Measurements from ENCODE around the gene MPPED1.

DNA sequence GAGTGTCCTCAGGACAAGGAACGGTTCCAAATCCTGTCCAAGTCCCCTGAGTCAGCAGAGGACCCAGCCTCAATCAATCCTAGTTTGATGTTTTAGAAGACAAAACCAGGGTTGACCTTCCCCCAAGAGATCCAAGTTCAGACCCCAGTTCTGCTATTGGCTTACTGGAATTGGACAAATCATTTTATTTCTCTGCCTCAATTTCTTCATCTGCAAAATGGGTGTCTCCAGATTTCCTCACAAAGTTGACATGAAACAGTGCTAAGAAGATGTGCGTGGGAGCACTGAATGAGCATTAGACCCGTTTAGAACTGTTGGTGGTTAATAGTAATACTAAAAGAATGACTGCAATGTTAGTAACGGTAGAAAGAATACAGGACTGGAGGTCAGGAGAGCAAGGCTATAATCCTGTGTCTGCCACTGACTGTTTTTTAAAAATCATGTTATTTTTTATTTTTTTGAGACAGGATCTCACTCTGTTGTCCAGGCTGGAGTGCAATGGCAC lies 35.8 kb upstream of the MPPED1 start:
- TF ChIP-seq, protein P1, sequence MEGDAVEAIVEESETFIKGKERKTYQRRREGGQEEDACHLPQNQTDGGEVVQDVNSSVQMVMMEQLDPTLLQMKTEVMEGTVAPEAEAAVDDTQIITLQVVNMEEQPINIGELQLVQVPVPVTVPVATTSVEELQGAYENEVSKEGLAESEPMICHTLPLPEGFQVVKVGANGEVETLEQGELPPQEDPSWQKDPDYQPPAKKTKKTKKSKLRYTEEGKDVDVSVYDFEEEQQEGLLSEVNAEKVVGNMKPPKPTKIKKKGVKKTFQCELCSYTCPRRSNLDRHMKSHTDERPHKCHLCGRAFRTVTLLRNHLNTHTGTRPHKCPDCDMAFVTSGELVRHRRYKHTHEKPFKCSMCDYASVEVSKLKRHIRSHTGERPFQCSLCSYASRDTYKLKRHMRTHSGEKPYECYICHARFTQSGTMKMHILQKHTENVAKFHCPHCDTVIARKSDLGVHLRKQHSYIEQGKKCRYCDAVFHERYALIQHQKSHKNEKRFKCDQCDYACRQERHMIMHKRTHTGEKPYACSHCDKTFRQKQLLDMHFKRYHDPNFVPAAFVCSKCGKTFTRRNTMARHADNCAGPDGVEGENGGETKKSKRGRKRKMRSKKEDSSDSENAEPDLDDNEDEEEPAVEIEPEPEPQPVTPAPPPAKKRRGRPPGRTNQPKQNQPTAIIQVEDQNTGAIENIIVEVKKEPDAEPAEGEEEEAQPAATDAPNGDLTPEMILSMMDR (IDR thresholded peaks at IDR 0.05) = no peak
- no peak for TF ChIP-seq POLR2A (IDR thresholded peaks at IDR 0.05)

Measured in esophagus squamous epithelium (tissue), 4 donors.